NCI-H226 (cell line): ENCODE data around the gene ZFYVE28.
A peak's percentile ranks its signal among the peaks of the same experiment; 100 is the strongest.
"Not testable (repeated sequence)": the region's sequence is repeated elsewhere in the genome, so short reads cannot be mapped to it uniquely, and the experiment has no call there.

ENCODE experiments used
- DNase-seq: peaks from one replicate; pipeline ENCODE4 v3.0.0-alpha.2; 2015

The ZFYVE28 gene

DNA sequence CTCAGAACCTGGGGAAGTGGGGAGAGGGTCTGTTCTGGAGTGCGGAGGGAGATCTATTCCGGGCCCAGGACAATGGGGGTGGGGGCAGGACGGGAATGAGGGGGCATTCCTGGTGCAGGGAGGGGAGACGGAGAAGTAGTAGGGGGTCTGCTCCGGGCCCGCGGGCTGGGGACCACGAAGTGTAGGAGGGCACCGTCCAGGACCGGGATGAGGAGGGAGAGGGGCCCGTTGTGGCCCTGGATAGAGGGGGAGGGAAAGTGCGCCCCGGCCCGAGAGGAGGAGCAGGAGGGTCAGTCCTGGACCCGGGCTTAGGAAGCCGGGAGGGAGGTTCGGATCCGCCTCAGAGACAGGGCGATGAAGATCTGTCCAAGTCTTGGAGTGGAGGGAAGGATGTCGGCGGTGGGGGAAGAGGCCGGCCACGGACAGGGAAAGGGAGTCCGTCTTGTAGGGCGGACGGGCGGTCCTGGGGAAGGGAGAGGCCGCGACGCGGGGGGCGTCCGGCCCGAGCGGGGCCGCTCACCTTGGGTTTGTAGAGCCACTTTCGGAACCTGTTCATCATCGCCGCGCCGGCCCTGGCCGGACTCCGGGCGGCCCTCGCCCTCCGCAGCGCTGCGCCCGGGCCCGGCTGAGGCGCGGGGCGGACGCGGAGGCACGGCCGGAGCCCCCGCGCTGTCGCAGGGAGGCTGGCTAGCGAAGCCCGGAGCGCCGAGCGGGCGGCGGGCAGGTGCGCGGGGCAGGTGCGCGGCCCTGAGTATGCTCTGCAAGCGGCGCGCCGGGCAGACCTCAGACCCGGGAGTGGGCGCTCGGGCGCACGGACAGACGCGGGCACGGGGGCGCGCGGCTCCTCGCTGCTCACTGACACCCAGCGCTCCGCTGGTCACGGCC is at the start of gene ZFYVE28:
ZFYVE28 (minus strand) TSS at position 881 of the 885 bp plus-strand sequence; CDS start at position 559, 322 bp downstream.
- no peak for DNase-seq

DNA sequence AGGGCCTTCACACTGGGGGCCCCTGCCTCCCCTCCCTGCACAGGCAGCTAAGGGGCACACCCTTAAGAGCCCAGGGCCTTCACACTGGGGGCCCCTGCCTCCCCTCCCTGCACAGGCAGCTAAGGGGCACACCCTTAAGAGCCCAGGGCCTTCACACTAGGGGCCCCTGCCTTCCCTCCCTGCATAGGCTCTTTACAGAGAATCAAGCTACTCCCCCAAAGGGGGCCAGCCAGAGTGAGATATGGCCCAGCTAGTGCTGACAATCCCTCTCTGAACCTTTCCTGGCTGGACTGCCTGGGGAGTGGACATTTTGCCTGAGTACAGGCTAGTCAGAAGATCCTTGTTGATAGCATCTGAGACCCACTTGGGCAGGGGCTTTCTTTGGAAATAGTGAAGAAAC is 47.1 kb upstream of the ZFYVE28 start:
- DNase-seq, result not testable (repeated sequence)

DNA sequence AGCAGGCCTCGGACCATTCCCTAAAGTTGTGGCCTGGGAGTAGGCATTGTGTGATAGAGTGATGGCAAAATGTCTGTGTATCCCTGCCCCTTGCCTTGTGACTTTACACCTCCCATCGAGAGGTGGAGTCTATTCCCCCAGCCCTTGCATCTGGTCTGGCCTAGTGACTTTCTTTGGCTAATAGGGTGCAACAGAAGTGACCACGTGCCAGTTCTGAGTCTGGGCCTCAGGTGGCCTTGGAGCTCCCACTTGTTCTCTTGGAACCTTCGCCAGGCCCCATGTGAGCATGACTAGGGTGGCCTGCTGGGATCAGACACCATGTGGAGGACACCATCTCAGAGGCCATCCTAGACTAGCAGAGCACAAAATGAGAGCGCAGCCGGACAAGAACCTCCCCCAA is 46.6 kb upstream of the ZFYVE28 start:
- no peak for DNase-seq

DNA sequence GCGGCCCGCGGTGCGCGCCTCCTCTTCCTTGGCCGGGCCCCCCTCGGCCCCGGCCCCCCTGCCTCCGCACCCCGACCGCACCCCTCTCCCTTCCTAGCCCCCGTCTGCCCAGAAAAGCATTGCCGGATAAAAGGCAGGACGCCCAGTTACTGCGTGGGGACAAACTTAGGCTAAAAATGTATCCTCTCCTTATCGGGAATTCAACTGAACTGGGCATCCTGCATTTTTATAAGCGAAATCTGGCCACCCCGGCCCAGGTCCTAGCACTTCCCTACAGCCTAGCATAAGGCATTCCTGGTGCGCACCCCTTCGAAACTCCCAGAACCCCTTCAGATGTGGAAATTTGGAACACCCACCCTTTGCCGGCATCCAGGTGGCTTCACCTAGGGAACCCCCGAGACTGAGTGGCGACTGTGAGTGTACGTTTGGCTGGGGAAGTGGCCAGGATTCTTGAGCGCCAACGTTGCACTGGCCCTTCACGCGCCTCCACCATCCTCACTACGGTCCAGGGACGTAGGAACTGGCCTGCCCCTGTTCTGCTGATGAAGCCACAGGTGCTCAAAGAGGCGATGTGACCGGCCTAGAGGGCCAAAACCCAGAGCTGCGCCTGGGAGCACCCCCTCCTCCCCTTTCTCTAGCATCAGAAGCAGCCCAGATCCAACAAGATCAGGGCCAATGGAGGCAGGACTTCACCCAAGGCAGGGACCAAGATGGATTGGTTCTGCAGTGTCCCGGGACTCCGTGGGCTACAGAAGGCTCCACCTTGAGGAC is 44.7 kb upstream of the ZFYVE28 start:
- DNase-seq, result no peak

DNA sequence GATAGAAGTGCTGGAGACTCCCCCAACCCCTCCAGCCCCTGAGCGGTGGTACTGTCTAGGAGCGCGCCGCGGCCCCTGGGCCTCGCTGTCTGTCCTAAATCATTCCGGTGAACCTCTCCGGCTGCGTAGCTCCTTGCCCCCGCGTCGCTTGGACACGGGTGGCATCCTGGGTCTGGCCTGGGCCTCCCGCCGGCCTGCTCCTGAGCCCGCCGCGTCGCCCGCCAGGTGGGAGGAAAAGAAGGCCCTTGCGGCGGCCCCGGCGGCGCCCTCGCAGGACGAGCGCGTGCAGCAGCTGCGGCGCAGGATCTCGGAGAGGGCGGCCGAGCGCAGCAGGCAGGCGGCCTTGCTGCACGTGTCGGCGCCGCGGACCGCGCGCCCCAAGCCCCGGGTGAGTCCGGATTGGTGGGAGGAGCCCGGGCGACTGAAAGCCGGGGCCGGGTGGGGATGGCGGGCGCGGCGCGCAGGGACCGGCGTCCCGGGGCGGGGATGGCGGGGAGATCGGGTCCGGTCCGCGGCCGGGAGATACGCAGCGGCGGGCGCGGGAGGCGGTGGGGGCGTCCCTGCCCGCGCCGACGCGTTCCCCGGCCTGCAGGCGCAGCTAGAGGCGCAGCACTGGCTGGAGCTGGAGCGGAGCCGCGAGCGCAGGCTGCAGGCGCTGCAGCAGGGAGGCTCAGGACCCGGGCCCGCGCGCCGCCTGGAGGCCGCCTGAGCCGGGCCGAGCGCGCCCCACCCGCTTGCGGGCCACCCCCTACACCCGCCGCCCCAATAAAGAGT is 44.0 kb upstream of the ZFYVE28 start:
- DNase-seq, result peak; percentile 50

DNA sequence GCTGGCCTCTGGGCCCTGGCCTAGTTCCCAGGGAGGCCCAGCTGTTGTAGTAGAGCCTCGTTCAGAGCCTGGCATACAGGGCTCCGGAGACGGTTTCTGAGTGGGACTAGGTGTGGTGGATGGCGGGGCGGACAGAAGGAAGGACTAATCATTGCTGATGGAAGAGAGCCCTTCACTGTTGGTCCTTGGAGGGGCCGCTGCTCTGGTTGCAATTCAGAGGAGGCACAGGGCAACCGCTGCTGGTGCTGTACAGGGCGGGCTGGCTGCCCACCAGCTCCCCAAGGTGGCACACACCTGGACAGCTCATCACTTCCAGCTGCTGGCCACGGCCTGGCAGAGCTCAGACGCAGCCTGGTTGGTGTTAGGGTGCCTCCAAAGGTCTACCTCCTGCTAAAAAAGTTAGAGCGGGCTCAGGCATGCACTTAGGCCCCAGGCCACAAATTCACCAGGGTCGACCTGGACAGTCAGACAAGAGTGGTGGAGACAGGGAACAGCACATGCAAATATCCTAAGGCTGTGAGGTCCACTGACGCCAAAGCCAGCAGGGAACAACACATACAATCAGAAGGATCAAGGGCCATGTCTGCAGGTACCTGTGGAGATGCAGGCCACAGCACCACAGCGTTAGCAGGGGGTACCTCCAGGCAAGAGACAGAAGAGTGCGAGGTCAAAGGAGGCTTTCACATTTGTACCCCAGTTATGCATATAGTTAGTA is 43.0 kb upstream of the ZFYVE28 start:
- DNase-seq, result no peak

DNA sequence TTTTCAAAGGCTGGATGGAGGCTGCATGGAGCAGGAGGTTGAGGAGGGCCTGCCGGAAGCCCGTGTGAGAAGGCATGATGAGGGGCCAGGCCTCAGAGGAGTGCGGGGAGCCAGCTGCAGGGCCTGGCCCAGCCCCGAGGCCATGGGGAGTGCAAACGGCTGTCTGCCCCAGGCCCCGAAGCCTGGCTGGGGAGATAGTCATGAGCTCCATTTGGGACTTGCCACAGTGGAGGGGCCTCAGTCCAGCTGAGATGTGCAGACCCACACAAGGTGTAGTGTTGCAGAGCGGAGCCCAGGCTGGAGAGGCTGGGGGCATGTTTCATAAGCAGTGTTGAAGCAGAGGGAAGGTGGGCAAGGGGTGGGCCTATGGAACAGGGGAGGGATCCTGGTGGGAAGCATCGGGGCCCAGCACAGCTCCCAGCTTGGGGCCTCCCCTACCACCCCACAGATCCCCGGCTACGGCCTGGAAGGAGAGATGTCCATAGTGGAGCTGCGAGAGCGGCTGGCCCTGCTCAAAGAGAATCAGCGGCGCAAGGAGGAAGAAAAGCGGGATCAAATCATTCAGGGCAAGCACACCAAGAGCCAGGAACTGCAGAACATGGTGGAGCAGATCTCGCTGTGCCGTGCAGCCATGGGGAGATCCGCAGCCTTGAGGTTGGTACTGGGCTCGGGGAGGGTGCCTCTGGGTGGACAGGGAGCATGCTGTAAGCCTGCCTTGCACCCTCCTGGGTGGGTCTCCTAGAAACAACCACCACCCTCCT is 41.3 kb upstream of the ZFYVE28 start:
- DNase-seq, result no peak

DNA sequence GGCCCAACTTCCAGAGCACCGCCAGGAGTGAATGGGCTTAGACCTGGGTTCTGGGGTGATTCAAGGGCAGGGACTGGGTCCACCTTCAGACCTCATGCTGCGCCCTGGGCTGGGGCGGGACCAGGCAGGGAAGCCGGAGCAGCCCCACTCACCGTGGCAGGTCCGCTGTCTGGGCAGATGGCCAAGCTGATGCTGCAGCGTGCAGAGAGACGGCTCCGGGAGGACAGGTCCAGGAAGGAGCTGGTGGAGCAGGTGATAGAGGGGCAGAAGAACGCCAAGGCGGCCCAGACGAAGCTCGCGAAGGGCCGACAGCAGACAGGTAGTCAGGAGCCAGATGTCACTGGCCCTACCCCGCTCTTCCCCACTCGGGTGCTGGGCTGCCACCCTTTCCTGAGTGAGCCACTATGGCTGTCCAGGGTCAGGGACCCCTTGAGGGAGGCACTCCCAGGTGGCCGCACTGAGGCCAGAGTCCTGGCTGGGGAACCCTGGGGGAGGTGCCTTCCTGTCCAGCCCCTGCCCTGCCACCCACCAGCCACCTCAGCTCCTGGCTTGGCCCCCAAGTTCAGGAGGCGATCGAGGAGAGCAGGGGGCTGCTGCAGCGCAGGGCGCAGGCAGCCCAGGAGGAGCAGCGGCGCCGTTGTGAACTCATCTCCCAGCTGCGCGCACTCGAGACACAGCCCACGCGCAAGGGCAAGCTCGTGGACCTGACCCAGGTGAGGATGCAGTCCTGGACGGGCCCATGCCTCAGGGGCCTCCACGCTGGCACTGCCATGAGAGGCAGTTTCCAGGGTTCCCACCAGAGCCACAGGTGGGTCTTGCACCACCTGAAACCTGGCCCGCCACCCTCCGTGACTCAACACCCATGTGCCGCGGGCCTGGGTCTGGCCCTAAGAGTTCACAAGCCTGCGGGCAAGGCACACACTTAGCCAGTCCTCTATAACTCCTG is 40.4 kb upstream of the ZFYVE28 start:
- DNase-seq, result no peak

DNA sequence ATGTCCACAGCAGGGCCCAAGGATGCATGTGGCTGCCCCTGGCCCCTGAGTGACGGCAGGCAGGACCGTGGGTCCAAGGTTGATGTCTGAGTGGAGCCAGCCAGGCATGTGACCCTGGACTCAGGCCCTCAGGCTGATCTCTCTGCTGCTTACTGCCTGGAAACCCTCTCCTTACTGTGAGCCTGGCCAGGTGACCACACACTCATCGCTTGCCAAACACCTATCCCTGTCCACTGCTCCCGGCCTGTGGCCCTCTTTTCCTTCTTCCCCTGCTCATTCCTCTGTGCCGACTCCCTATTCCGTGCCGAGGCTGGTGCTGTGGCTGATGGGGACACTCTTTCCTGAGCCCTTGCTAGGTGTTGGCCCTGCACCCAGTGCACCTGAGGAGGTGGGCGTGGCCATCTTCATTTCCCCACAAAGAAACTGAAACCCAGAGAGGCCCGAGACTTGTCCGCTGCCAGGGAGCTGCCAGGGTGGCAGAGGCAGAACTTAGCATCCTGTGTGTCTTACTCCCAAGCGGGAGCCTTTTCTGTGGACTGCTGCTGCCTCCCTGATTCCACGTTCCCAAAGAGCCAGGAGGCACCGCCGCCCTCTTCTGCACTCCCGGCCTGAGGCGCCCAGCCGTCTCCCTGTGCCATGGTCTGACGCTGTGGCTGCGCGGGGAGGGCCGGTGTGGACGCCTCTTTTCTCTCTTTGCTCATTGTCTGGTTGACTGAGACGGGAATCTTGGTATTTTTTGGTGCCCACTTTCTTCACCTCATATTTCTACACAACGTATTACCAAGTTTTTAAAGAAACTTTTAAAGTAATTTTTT is 39.2 kb upstream of the ZFYVE28 start:
- no peak for DNase-seq

DNA sequence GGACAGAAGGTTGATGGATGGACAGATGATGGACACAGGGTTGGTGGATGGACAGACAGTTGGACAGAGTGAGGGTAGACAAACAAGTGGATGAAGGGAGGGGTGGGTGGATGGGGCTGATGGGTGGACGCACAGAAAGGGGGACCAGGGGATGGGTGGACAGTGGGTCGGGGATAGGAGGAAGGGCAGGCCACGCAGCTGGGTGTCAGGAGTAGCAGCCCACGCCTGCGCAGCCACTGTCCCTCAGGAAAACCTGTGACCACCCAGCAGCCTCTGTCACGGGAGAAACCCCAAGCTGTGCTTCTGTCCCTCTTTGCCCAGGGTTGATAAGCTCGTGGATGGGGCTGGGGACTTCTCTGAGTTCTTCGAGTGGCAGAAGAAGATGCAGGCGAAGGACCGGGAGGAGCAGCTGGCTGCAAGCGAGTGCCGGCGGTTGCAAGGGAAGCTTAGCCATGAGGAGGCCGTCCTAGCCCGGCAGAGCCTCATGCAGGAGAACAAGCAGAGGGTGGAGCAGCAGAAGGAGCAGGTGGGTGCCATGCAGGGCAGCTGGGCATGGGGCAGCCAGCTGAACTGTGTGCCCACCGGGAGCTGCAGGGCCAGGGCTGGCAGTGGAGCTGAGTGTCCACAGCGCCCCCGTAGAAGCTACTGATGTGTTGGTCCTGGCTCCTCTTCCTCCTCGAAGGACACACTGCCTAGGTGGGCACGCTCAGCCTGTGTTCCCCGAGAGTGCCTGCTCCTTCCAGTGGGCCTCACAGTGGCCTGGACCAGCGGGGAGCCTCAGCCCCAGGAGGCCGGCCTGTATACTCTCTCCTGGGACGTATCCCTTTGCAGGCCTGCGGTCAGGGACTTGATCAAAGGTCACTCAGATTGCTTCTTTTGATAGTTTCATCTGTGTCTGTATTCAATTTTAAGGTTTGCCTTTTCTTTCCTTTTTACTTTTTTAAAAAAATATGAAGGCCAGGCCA is 33.7 kb upstream of the ZFYVE28 start:
- no peak for DNase-seq

DNA sequence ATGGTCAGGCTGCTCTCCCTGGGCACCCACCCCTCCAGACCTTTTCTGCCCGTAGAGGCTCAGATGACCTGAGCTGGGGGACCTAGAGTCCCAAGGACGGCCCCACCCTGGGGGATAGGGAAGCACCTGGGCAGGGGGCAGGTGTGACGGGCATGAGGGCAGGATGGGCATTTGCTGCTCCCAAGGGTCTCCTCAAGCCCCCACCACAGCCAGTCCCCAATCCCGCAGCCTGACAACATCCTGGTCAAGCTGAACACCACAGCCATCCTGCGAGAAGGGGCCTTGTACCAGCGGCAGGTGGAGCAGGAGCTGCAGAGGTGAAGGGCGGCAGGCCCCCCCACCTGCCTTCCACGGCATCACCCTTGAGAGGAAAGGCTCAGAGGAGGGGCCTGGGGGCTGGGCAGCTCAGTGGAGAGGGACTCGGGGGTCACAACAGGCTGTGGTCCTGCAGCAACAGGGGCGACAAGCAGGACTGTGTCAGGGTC is 32.6 kb upstream of the ZFYVE28 start:
- no peak for DNase-seq

DNA sequence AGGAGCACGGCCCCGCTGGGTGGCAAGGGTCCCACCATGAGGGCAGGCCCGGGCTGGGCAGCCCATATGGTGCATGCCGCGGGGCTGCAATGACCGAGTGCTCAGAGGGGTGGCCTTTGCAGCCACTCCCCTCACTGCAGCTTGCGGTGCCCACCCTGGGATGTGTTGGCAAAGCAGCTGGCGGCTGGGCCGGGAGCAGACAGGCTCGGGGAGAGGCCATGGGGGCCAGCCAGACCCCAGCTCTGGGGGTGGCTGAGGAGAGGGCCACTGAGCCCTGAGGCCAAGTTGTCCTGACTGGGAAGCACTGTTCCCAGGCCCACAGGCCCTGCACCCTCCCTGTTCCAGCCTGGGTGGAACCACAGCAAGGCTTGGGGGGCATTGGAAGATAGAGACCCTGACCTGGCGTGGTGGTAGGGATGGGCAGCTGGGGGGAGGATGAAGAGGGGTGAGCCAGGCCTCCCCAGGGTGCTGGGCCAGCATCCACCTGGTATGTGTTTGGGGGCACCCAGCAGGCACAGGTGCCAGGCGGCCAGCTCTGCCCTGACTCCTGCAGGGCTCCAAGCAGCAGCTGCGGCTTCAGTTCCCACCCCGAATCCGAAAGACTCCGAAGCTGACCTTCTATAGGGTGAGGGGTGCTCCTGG is 32.1 kb upstream of the ZFYVE28 start:
- DNase-seq, result no peak

DNA sequence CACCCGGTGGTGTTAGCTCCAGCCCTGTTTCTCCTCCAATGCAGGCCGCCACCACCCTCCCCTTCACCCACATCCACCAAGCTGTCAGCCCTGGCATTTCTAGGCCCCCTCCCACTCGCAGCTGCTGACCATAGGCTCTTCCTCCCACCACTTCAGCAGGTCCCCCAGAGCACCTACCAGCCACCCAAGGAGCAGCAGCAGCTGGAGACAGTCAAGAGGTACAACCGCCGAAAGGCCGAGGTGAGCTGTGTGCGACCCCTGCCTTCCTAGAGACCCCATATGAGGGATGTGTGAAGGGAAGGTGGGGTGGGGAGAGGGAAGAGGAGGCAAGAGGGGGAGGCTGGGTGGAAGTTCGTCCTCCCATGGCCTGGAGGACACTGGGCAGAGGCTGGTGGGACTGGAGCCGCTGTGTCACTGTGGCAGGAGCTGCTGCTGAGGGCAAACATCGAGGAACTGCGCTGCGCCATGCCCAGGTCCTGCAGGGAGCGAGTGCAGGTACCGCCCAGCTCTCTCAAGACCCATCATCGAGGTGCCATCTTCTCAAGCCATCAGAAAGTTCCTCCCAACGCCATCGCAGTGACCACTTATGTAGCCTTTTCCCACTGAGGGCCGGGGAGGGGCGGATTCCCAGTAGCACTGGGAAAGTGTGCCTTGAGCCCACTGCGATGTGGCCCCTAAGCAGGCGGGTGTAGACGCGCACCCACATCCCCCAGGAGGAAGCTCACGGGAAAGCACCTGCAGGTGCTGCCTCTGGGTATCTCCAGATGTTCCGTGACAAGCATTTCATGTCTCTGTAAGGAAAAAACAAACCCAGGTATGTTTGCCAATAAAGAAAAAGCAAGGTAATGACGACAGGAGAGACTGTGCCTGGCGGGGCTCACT is 31.3 kb upstream of the ZFYVE28 start:
- DNase-seq, result no peak

DNA sequence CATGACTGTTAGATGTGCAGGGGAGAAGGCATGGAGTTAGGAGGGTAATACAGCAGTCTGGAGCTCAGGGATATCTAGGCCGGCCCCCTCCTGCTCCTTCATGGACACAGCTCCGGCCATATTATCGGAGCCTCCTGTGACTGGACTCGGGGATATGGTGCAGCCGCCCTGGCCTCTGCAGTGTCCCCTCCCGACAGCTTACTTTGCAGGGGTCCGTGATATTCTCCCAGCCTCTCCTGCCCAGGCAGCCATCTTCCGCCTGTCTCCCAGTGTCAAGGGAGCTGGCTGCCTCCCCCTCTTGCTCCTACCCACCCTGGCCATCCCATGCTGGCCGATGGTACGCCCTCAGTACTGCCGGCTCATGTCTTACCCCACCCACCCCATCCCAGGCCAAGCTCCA is 30.6 kb upstream of the ZFYVE28 start:
- DNase-seq, result no peak

DNA sequence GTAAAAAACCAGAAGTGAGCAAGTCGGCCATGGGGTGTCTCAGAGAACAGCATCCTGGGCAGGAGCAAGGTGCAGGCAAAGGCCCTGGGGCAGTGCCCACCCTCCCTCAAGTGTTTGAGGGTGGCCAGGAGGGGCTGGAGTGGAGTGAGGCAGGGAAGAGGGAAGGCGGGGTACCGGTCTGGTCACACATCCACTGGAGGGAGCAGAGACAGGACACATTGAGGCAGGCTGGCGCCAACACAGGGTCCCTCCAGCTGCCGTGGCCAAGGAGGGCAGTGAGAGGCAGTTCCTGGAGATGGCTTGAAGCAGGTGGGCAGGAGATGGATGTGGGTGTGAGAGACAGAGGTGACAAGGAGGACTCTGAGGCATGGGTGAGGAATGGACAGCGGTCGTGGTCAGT is 30.1 kb upstream of the ZFYVE28 start:
- no peak for DNase-seq

DNA sequence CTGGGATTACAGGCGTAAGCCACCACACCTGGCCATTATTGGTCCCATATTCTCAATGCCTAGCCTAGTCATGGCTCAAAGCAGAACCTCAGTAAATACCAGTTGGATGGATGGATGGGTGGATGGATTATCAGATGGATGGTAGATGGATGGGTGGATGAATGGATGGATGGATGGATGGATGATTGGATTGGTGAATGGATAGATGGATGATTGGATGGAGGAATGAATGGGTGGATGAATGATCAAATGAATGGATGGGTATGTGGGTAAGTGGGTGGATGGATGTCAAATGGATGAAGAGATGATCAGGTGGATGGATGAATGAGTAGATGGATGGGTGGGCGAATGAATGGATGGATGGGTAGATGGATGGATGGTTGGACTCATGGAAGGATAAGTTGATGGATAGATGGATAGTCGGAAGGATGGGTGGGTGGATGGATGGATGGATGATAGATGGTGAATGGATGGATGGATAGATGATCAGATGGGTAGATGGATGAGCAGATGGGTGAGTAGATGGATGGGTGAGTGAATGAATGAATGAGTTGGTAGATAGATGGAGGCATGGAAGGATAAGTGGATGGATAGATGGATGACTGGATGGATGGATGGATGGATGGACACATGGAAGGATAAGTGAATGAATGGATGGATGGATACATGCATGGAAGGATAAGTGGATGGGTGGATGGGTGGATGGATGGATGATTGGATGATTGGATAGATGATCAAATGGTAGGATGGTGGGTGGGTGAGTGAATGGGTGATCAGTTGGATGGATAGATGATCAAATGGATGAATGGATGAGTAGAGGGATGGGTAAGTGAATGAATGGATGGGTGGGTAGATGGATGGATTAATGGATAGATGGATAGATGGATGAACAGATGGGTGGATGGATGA is 28.5 kb upstream of the ZFYVE28 start:
- DNase-seq, result no peak
